ENCODE results near the gene HAAO. TPM values are rescaled to one million over a fixed set of nuclear protein-coding genes. Genes with fewer than 3 reads are reported as not detected.

HAAO gene
- polyA plus RNA-seq, 3 donors, result 10.5 to 29.6 (median 15.0) TPM

DNA sequence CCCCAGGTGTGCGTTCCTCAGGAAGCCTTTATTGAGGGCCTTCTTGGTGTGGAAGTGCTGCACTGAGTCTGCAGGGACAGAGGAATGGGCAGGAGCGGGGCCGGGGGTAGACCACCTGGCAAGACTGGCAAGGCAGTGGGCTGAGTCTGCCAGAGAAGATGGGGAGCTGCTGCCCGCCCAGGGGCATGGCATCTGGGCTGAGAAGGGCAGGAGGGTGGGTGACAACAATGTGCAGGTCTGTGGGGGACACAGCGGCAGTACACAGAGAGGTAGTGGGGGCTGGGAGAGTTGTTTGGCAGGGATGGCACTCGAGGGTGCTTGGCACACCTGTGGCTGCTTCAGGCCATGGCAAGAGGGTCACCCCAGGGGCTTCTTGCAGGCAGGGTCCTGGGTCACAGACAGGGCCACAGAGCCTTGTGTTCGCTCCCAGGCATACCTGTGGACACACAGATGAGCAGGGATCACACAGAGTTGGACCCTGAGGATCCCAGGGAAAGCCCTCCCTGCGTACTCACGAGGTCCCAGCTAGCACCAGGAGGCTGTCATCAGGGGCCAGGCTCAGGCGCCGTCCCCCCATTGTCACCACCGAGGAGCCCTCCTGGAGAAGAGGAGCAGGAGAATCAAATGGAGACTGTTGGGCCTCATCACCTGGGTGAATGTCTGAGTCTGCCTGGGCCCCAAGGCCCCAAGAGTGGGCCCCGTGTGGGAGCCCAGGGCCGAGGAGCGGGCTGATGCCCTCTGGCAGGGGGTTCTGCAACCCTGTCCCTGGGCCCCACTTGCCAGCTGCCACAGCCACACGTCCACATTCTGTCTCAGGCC, 25.1 kb downstream of the HAAO start:
- TF ChIP-seq, protein P1, sequence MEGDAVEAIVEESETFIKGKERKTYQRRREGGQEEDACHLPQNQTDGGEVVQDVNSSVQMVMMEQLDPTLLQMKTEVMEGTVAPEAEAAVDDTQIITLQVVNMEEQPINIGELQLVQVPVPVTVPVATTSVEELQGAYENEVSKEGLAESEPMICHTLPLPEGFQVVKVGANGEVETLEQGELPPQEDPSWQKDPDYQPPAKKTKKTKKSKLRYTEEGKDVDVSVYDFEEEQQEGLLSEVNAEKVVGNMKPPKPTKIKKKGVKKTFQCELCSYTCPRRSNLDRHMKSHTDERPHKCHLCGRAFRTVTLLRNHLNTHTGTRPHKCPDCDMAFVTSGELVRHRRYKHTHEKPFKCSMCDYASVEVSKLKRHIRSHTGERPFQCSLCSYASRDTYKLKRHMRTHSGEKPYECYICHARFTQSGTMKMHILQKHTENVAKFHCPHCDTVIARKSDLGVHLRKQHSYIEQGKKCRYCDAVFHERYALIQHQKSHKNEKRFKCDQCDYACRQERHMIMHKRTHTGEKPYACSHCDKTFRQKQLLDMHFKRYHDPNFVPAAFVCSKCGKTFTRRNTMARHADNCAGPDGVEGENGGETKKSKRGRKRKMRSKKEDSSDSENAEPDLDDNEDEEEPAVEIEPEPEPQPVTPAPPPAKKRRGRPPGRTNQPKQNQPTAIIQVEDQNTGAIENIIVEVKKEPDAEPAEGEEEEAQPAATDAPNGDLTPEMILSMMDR (IDR thresholded peaks at IDR 0.05), result no peak
- no peak overlapping the region for H3K4me3 ChIP-seq (replicated peaks in 1 of 3; ENCODE audit: low read depth in 2 of 3, low read length in 3 of 3)
- Mint-ChIP-seq H3K27ac (peak overlapping the region in 2 of 7 donors; percentile 21 to 23), H3K4me1 (peaks cover 51% of the 10 kb centered on the region), H3K36me3 (peaks cover 7 to 12% of the 10 kb centered on the region in 2 donors), H3K4me3 (no peak overlapping the region), H3K9me3 (peaks cover 0 to 5% (median 0%) of the 10 kb centered on the region in 7 donors), H3K27me3 (ENCODE audit: low read depth in 3 of 3) (peaks cover 0 to 3% (median 1%) of the 10 kb centered on the region in 3 donors)
- H3K4me2 ChIP-seq (replicated peaks; ENCODE audit: extremely low read depth, low read length, poor library complexity, severe bottlenecking), result no peak overlapping the region
- no peaks in the 10 kb centered on the region for H3K27me3 ChIP-seq (ENCODE audit: control insufficient read depth in 2 of 2, insufficient read depth in 2 of 2, low read length in 2 of 2)
- H3K27ac ChIP-seq (ENCODE audit: low read depth in 1 of 2, low read length in 2 of 2), result no peak overlapping the region
- H3K36me3 ChIP-seq (replicated peaks in 1 of 2; ENCODE audit: control insufficient read depth in 1 of 2, insufficient read depth in 2 of 2, low read length in 2 of 2), result no peaks in the 10 kb centered on the region
- no peak overlapping the region for H2AFZ ChIP-seq (ENCODE audit: insufficient read depth, low read depth, low read length, poor library complexity, severe bottlenecking)
- no peak overlapping the region for H3K9ac ChIP-seq (ENCODE audit: insufficient read depth, low read length, poor library complexity, severe bottlenecking)
- H3K4me1 ChIP-seq (ENCODE audit: control insufficient read depth in 1 of 2, insufficient read depth in 2 of 2, low read length in 2 of 2), result peaks cover 58 to 59% of the 10 kb centered on the region in 2 donors
- DNase-seq, result no peak
- H3K9me3 ChIP-seq (replicated peaks in 1 of 2; ENCODE audit: control insufficient read depth in 1 of 2, insufficient read depth in 1 of 2, low read length in 2 of 2), result peaks cover 0 to 2% of the 10 kb centered on the region in 2 donors
- intact Hi-C loops (cut with micrococcal nuclease), result no loop called here
- WGBS (ENCODE audit: insufficient coverage), result 93% methylated on average over 14 of the region's 16 CpGs
- no peaks in the 10 kb centered on the region for H3K79me2 ChIP-seq (ENCODE audit: insufficient read depth, low read length)
- no peaks in the 10 kb centered on the region for H4K20me1 ChIP-seq (ENCODE audit: insufficient read depth, low read length)

GRCh38 chr2:42765686-42766085, 26.7 kb downstream of the HAAO start:
- peak overlapping the region in 3 of 7 donors; percentile 13 to 41 (median 14) for H3K27ac Mint-ChIP-seq
- no peak overlapping the region for H3K27ac ChIP-seq (ENCODE audit: low read depth in 1 of 2, low read length in 2 of 2)
- no peaks in the 10 kb centered on the region for H4K20me1 ChIP-seq (ENCODE audit: insufficient read depth, low read length)
- no peak for DNase-seq
- TF ChIP-seq, protein P1 (IDR thresholded peaks at IDR 0.05), result no peak
- H3K9me3 Mint-ChIP-seq, result peaks cover 0 to 7% (median 1%) of the 10 kb centered on the region in 7 donors
- peaks cover 10 to 12% of the 10 kb centered on the region in 2 donors for H3K36me3 Mint-ChIP-seq
- intact Hi-C loops (cut with micrococcal nuclease), result no loop called here
- 93% methylated on average over 8 of the region's 9 CpGs for WGBS (ENCODE audit: insufficient coverage)
- no peak overlapping the region for H3K4me2 ChIP-seq (replicated peaks; ENCODE audit: extremely low read depth, low read length, poor library complexity, severe bottlenecking)
- no peak overlapping the region for H3K4me3 Mint-ChIP-seq
- peaks cover 58% of the 10 kb centered on the region for H3K4me1 Mint-ChIP-seq
- H3K9me3 ChIP-seq (replicated peaks in 1 of 2; ENCODE audit: control insufficient read depth in 1 of 2, insufficient read depth in 1 of 2, low read length in 2 of 2), result peaks cover 0 to 2% of the 10 kb centered on the region in 2 donors
- H3K79me2 ChIP-seq (ENCODE audit: insufficient read depth, low read length), result no peaks in the 10 kb centered on the region
- H3K27me3 Mint-ChIP-seq (ENCODE audit: low read depth in 3 of 3), result peaks cover 0 to 3% (median 1%) of the 10 kb centered on the region in 3 donors
- no peak overlapping the region for H3K4me3 ChIP-seq (replicated peaks in 1 of 3; ENCODE audit: low read depth in 2 of 3, low read length in 3 of 3)
- no peak overlapping the region for H3K9ac ChIP-seq (ENCODE audit: insufficient read depth, low read length, poor library complexity, severe bottlenecking)
- peaks cover 59 to 63% of the 10 kb centered on the region in 2 donors for H3K4me1 ChIP-seq (ENCODE audit: control insufficient read depth in 1 of 2, insufficient read depth in 2 of 2, low read length in 2 of 2)
- no peaks in the 10 kb centered on the region for H3K27me3 ChIP-seq (ENCODE audit: control insufficient read depth in 2 of 2, insufficient read depth in 2 of 2, low read length in 2 of 2)
- H3K36me3 ChIP-seq (replicated peaks in 1 of 2; ENCODE audit: control insufficient read depth in 1 of 2, insufficient read depth in 2 of 2, low read length in 2 of 2), result no peaks in the 10 kb centered on the region
- H2AFZ ChIP-seq (ENCODE audit: insufficient read depth, low read depth, low read length, poor library complexity, severe bottlenecking), result no peak overlapping the region

Measured in CD14-positive monocyte (primary cell).